NB4 (cell line): Measurements from ENCODE around the gene GMEB1.
A peak's percentile ranks its signal among the peaks of the same experiment; 100 is the strongest.
"Not testable (repeated sequence)": the region's sequence is repeated elsewhere in the genome, so short reads cannot be mapped to it uniquely, and the experiment has no call there.

Experiments used
- DNase-seq: peaks from one replicate; pipeline ENCODE4 v3.0.0; 2010; ENCODE audit warnings: low read depth
- H3K4me3 ChIP-seq: one replicate; pipeline ENCODE4 v1.5.1; 2011; ENCODE audit warnings: mild to moderate bottlenecking, low read depth, low read length, moderate library complexity
- CTCF ChIP-seq: IDR thresholded peaks from one replicate; pipeline ENCODE4 v1.5.1; 2012; ENCODE audit warnings: low read depth, low read length
- MAX ChIP-seq: IDR thresholded peaks from 2 replicates; pipeline ENCODE4 v1.6.1; 2011; ENCODE audit warnings: low read depth, low read length
- MYC ChIP-seq: IDR thresholded peaks from 2 replicates; pipeline ENCODE4 v1.6.1; 2011; ENCODE audit warnings: low read depth, low read length
- POLR2A ChIP-seq: IDR thresholded peaks from 2 replicates; pipeline ENCODE4 v1.6.1; 2011; ENCODE audit warnings: mild to moderate bottlenecking; ENCODE audit not compliant: insufficient read length; ENCODE audit errors: extremely low read depth

The GMEB1 gene

GRCh38 chr1:28718166-28718565, 49.6 kb downstream of the GMEB1 start:
- H3K4me3 ChIP-seq, result no peak overlapping the region

GRCh38 chr1:28718586-28719331, 50.2 kb downstream of the GMEB1 start:
- no peak for DNase-seq

More at GRCh38 chr1:28718166-28718565, 49.6 kb downstream of the GMEB1 start:
- DNase-seq, result no peak
- no peak for TF ChIP-seq CTCF
- TF ChIP-seq MYC, result no peak
- TF ChIP-seq POLR2A, result no peak
- TF ChIP-seq MAX, result no peak

GRCh38 chr1:28719332-28719619, 50.7 kb downstream of the GMEB1 start:
- TF ChIP-seq MYC, result no peak
- TF ChIP-seq CTCF, result no peak
- no peak for TF ChIP-seq MAX
- TF ChIP-seq POLR2A, result no peak
- DNase-seq, result no peak
- H3K4me3 ChIP-seq, result no peak overlapping the region

More at GRCh38 chr1:28718586-28719331, 50.2 kb downstream of the GMEB1 start:
- no peak for TF ChIP-seq CTCF
- TF ChIP-seq MYC, result no peak
- no peak for TF ChIP-seq MAX
- TF ChIP-seq POLR2A, result no peak
- no peak overlapping the region for H3K4me3 ChIP-seq

- DNase-seq, result no peak
- no peak overlapping the region for H3K4me3 ChIP-seq
- no peak for TF ChIP-seq POLR2A
- no peak for TF ChIP-seq MYC
- TF ChIP-seq MAX, result no peak
- no peak for TF ChIP-seq CTCF
Observed at GRCh38 chr1:28720376-28720775, 51.8 kb downstream of the GMEB1 start.

- not testable (repeated sequence) for DNase-seq, H3K4me3 ChIP-seq
Observed at GRCh38 chr1:28721927-28722326, 53.3 kb downstream of the GMEB1 start.

- H3K4me3 ChIP-seq, result not testable (repeated sequence)
Observed at GRCh38 chr1:28725365-28725764, 56.8 kb downstream of the GMEB1 start.

GRCh38 chr1:28735961-28736449, 67.4 kb downstream of the GMEB1 start:
- TF ChIP-seq MAX (no peak), POLR2A (no peak), CTCF (no peak), MYC (no peak)
- peak; percentile 24 for DNase-seq
- peak overlapping the region; percentile 67 for H3K4me3 ChIP-seq

More at GRCh38 chr1:28725365-28725764, 56.8 kb downstream of the GMEB1 start:
- DNase-seq, result not testable (repeated sequence)
